ENCODE results near the gene ZNF22. TPM values are rescaled to one million over a fixed set of nuclear protein-coding genes. Genes with fewer than 3 reads are reported as not detected.

ZNF22 gene
- total and polyA plus RNA-seq, 2 of the 8 experiments (the other 6 are each of a cell fraction or from before 2014, with no cell fraction given): 18.2 to 45.2 TPM

DNA sequence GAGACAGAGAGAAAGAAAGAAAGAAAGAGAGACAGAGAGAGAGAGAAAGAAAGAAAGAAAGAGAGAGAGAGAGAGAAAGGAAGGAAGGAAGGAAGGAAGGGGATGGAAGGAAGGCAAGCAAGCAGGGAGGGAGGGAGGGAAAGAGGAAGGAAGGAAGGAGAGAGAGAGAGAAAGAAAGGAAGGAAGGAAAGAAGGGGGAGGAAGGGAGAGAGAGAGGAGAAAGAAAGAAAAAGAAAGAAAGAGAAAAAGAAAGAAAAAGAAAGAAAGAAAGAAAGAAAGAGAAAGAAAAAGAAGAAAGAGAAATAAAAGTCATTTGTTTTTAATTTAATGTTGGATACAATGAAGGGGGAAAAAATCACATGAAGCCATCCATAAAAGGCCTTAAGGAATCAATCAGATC is 45.8 kb upstream of the ZNF22 start:
- no peaks in the 10 kb centered on the region for H3K9me3 ChIP-seq (ENCODE audit: insufficient read depth in 2 of 2, low read depth in 1 of 2, low read length in 1 of 2)
- H3K79me2 ChIP-seq (ENCODE audit: control insufficient read depth in 1 of 2, insufficient read depth in 2 of 2, low read length in 2 of 2): no peaks in the 10 kb centered on the region
- H3K4ac ChIP-seq (replicated peaks; ENCODE audit: insufficient read length, low read depth, low read length): no peak overlapping the region
- H4K91ac ChIP-seq (replicated peaks; ENCODE audit: insufficient read length, low read length): no peak overlapping the region
- no peak overlapping the region for H4K8ac ChIP-seq (ENCODE audit: extremely low read depth, insufficient read depth, low read length)
- H3K4me2 ChIP-seq (ENCODE audit: insufficient read depth in 1 of 2, low read depth in 2 of 2, low read length in 2 of 2): no peak overlapping the region
- H4K5ac ChIP-seq (ENCODE audit: insufficient read length, low read depth, low read length): no peak overlapping the region
- H2AK5ac ChIP-seq (ENCODE audit: low read depth, low read length): no peak overlapping the region
- H3K18ac ChIP-seq (ENCODE audit: extremely low read depth, low read length): no peak overlapping the region
- H4K20me1 ChIP-seq (replicated peaks in 1 of 2; ENCODE audit: control insufficient read depth in 1 of 2, insufficient read depth in 2 of 2, low read length in 2 of 2): no peaks in the 10 kb centered on the region
- peaks cover 0 to under 1% (median 0%) of the 10 kb centered on the region in 4 experiments; a peak in 3 of 7 replicates for H3K27me3 ChIP-seq (replicated peaks in 1 of 4; ENCODE audit: control insufficient read depth in 3 of 4, extremely low read depth in 1 of 4, insufficient read depth in 3 of 4, low read length in 3 of 4)
- no peak overlapping the region for H2BK120ac ChIP-seq (replicated peaks; ENCODE audit: low read depth, low read length)
- no peak overlapping the region for H2BK5ac ChIP-seq (ENCODE audit: low read depth, low read length)
- peaks cover 8% of the 10 kb centered on the region for H3K23me2 ChIP-seq (ENCODE audit: low read depth, low read length)
- ChIA-PET POLR2A (ENCODE audit: partially characterized antibody) (no interaction called here), CTCF (ENCODE audit: partially characterized antibody) (interaction anchor here (1.5 to 13.4 kb wide), 4 partner anchors 8 to 22 kb away, joined by 6 to 143 read pairs (median 62); no protein-coding TSS in a partner anchor)
- H2BK15ac ChIP-seq (ENCODE audit: low read length): no peak overlapping the region
- DNase-seq (ENCODE audit: low read depth in 1 of 2, low spot score in 2 of 2) (no peak), FAIRE-seq (no peak)
- no peaks in the 10 kb centered on the region for H3K36me3 ChIP-seq (ENCODE audit: control insufficient read depth in 2 of 4, insufficient read depth in 4 of 4, low read length in 3 of 4)
- H3K4me1 ChIP-seq (replicated peaks in 1 of 4; ENCODE audit: control insufficient read depth in 3 of 4, insufficient read depth in 4 of 4, low read length in 3 of 4): peaks cover 0 to 10% (median 2%) of the 10 kb centered on the region in 4 experiments; a peak in 3 of 7 replicates
- no peak overlapping the region for H2AFZ ChIP-seq (ENCODE audit: low read length)
- no peak overlapping the region for H3K56ac ChIP-seq (replicated peaks; ENCODE audit: insufficient read length, low read depth, low read length)
- H3K79me1 ChIP-seq (ENCODE audit: low read depth, low read length): no peaks in the 10 kb centered on the region
- H2BK12ac ChIP-seq (ENCODE audit: low read depth, low read length): no peak overlapping the region
- H3K14ac ChIP-seq (ENCODE audit: insufficient read length): no peak overlapping the region
- no peak overlapping the region for H3K27ac ChIP-seq (ENCODE audit: low read depth, low read length)
- no peak overlapping the region for H3K23ac ChIP-seq (ENCODE audit: insufficient read length)
- no peak overlapping the region for H3K9ac ChIP-seq (replicated peaks in 1 of 4; ENCODE audit: extremely low read depth in 1 of 4, low read depth in 3 of 4, low read length in 3 of 4)
- H2BK20ac ChIP-seq (ENCODE audit: low read length): no peak overlapping the region
- no peak overlapping the region for H3K4me3 ChIP-seq (ENCODE audit: extremely low read depth in 1 of 4, insufficient read depth in 2 of 4, low read depth in 3 of 4, low read length in 4 of 4)
- TF ChIP-seq GABPA (IDR thresholded peaks at IDR 0.05; ENCODE audit: borderline replicate concordance, insufficient read depth, low read length) (no peak), CTBP2 (IDR thresholded peaks at IDR 0.05; ENCODE audit: borderline replicate concordance, insufficient read depth, insufficient read length, low read length) (no peak), GTF2F1 (IDR thresholded peaks at IDR 0.05; ENCODE audit: borderline replicate concordance, low read depth, low read length) (no peak), RXRA (IDR thresholded peaks at IDR 0.05; ENCODE audit: insufficient read depth, low read depth, low read length) (no peak), HDAC2 (IDR thresholded peaks at IDR 0.05; ENCODE audit: borderline replicate concordance in 1 of 2, low read depth in 2 of 2, low read length in 2 of 2) (no peak), SIN3A (conservative IDR thresholded peaks at IDR 0.05 in 1 of 2, IDR thresholded peaks at IDR 0.05 in 1 of 2; ENCODE audit: low read depth in 1 of 2, low read length in 2 of 2) (no peak), TEAD4 (IDR thresholded peaks at IDR 0.05; ENCODE audit: low read depth, low read length) (no peak), KDM4A (IDR thresholded peaks at IDR 0.05; ENCODE audit: low read depth, low read length, severe bottlenecking) (no peak), SP4 (IDR thresholded peaks at IDR 0.05; ENCODE audit: low read length) (no peak), TAF1 (IDR thresholded peaks at IDR 0.05; ENCODE audit: low read depth, low read length) (no peak)
